GDM1 (cell line): ENCODE results near the gene PRPF31.

Experiments used
- DNase-seq: peaks from one replicate; lab custom pipeline; 2025; lab: John Stamatoyannopoulos, UW

PRPF31 gene

GRCh38 chr19:54141356-54141755 is 25.8 kb downstream of the PRPF31 start:
- DNase-seq: no peak

DNA sequence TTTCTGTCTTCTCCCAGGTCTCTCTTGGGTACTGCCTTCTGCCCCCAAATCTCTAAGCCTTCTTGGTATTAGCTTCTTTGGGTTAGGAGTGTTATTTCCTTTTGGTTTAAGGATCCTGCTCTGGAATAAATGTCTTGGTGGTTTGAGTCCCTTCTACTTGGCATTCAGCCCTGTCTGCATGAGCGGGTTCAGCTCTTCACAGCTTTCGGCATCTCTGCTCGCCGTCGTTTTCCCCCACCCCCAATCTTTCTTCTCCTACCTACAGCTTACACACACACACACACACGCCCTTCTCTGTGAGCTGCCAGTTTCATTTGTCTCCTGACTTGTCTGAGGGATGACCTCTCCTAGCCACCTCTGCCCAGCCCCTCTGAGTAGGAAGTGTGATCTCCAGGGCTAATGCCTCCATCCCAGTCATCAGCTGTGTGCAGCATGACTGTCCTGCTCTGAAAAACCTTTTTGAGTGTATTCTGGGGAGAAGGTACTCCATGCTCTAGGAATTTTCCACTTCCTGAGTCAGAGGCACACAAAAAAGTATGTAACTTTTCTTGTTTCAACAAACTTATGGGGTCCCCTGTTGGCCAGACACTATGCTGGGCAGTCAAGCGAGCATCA is 26.7 kb downstream of the PRPF31 start:
- DNase-seq: no peak

GRCh38 chr19:54145541-54146158 is 30.1 kb downstream of the PRPF31 start:
- no peak for DNase-seq

GRCh38 chr19:54147676-54148075 is 32.1 kb downstream of the PRPF31 start:
- no peak for DNase-seq

- no peak for DNase-seq
Measured at GRCh38 chr19:54148158-54148557, 32.6 kb downstream of the PRPF31 start.

DNA sequence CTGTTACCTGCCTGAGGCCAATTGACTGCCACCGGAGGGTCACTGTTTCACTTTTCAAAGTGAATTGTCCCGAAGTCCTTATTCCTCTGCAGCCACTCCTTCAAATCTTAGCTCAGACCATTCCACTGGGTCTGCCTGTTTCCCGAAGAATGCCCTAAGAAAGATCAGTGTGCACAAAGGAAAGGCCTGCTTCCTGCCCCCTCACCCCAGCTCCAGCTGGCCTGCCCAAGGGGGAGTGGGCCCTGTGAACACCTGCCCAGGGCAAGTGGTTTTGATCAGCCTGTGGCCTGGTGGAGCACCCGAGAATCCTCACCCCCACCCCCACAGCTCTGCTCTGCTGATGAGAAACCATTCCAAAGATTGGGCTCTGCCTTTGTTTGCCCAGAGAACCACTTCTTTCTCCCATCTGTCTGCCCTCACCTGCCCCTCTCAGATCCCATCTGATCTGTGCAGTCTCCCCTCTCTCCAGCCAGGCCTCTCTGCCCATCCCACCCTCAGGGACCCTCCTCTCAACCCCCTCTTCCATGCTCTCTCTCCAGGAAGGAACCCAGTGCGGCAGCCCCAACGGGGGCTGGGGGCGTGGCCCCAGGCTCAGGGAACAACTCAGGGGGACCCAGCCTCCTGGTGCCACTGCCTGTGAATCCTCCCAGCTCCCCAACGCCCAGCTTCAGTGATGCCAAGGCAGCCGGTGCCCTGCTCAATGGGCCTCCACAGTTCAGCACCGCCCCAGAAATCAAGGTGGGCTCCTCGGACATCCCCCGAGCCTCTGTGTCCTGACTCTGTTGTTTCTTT is 33.7 kb downstream of the PRPF31 start:
- no peak for DNase-seq

GRCh38 chr19:54151362-54152035 is 35.9 kb downstream of the PRPF31 start:
- DNase-seq: no peak

DNA sequence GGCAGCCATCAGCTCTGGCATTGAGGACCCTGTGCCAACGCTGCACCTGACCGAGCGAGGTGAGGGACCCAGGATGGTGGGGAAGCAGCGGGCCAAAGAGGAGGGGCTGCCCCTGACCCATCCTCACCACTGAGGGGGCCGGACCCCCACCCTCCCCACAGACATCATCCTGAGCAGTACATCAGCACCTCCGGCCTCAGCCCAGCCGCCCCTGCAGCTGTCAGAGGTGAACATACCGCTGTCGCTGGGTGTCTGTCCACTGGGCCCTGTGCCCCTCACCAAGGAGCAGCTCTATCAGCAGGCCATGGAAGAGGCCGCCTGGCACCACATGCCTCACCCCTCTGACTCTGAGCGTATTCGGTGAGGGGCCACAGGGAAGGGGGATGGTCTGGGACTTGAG is 36.7 kb downstream of the PRPF31 start:
- no peak for DNase-seq

DNA sequence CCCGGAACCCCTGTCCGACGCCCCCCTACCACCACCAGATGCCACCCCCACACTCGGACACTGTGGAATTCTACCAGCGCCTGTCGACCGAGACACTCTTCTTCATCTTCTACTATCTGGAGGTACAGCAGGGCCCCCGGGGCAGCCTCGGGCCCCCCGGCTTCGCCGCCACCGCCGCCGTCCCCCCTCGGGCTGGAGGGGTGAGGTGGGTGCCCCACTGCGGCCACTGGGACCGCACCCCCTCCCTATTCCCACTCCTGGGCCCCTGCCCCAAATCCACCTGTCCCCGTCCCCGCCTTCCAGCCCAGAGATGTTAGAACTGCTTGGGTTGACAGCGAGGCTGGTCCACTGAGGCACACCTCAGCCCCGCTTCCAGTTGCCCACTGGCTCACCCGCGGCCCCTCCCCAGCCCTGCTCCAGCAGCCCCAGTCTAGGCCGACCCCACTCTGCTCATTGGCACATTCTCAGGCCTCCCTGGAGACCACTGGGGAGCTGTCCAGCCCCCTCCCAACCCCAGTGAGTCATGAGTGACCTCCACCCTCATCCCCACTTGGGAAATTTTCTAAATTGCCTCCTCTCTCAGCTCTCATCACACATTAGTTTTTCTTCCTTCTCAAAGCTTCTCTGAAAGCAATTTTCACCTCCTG is 37.4 kb downstream of the PRPF31 start:
- no peak for DNase-seq

DNA sequence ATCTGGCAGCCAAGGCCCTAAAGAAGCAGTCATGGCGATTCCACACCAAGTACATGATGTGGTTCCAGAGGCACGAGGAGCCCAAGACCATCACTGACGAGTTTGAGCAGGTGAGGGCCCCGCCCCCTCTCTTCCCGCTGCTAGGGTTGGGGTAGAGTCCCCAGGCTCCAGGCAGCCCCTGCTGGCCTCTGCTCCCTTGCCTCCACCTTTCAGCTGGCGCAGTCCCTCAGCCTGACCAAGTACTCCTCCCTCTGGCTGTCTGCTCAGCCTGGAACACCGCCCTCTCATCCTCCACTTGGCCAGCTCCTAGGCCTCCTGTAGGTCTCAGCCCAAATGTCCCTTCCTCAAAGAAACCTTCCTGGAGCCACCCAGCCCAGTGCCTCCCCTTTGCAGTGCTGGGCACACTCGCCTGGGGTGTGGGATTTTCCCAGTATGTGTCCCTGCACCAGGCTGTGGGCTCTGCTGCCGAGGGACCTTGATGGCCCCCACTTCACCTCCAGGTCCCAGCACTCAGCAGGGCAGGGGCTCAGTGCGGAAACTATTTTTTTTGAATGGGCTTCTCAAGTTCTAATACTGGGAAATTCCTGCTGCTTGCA is 38.3 kb downstream of the PRPF31 start:
- no peak for DNase-seq

DNA sequence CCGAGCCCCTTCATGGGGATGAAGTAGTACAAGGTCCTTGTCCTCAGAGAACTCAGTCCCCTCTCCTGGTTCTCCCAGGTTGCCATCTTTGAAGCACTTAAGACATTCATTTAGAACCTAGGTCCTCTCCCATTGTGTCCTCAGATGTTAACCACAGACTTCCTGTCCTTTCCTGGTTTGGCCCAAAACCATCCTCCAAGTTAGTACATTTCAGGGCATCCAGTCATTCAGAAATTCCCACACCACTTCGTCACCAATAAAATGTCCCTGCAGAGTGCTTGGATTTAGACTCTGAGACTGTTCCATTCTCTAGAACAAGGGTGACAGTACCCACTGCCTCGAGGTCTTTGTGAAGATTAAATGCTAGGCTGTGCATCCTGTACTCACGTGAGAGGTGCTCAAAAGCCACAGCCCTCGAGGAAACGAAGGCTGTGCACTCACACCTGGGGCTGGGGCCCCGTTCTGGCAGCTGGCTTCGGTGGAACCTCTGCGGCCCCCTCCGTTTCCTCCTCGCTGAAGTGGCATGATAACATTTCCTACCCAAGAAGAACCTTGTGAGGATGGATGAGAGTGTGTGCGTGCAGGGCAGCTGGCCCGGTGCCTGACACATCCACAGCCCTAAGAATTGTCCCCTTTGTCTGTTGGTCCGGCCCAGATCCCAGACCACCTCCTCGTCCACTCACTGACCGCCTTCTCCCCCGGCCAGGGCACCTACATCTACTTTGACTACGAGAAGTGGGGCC is 39.2 kb downstream of the PRPF31 start:
- no peak for DNase-seq

GRCh38 chr19:54155694-54156093 is 40.1 kb downstream of the PRPF31 start:
- no peak for DNase-seq

- no peak for DNase-seq
Measured at GRCh38 chr19:54156490-54156889, 40.9 kb downstream of the PRPF31 start.

GRCh38 chr19:54156953-54157352 is 41.4 kb downstream of the PRPF31 start:
- no peak for DNase-seq

GRCh38 chr19:54158812-54159351 is 43.3 kb downstream of the PRPF31 start:
- DNase-seq: no peak

GRCh38 chr19:54159352-54160181 is 44.0 kb downstream of the PRPF31 start, which contains the start of gene LENG1:
Gene LENG1 (minus strand): TSS chr19:54159721. CDS start chr19:54159695, 26 bp downstream.
- DNase-seq: peak; percentile 100

- DNase-seq: no peak
Measured at GRCh38 chr19:54160182-54160811, 44.7 kb downstream of the PRPF31 start.

- no peak for DNase-seq
Measured at GRCh38 chr19:54160854-54161253, 45.3 kb downstream of the PRPF31 start.

GRCh38 chr19:54162241-54162805 is 46.8 kb downstream of the PRPF31 start:
- DNase-seq: peak; percentile 80
